Stimulated activated naive CD8-positive, alpha-beta T cell treated with anti-CD3 and anti-CD28 coated beads, Interleukin-15, Interleukin-2, amounts not matched to agents 100 ng/mL and 50 ng/mL, for 24 hours (primary cell): ENCODE measurements around the gene MATR3.

Experiments
- H3K27ac Mint-ChIP-seq: one replicate; pipeline ENCODE4 v1.8.0; 2021; ENCODE audit warnings: mild to moderate bottlenecking, mixed read lengths
- H3K27me3 Mint-ChIP-seq: one replicate; pipeline ENCODE4 v1.8.0; 2021; ENCODE audit warnings: mixed read lengths
- H3K36me3 Mint-ChIP-seq: one replicate; pipeline ENCODE4 v1.8.0; 2021; ENCODE audit warnings: low read depth, mixed read lengths
- H3K4me1 Mint-ChIP-seq: one replicate; pipeline ENCODE4 v1.8.0; 2021; ENCODE audit warnings: low read depth, mixed read lengths
- H3K4me3 Mint-ChIP-seq: one replicate; pipeline ENCODE4 v1.8.0; 2021; ENCODE audit warnings: mild to moderate bottlenecking, mixed read lengths
- H3K9me3 Mint-ChIP-seq: one replicate; pipeline ENCODE4 v1.8.0; 2021; ENCODE audit warnings: mixed read lengths

The MATR3 gene

DNA sequence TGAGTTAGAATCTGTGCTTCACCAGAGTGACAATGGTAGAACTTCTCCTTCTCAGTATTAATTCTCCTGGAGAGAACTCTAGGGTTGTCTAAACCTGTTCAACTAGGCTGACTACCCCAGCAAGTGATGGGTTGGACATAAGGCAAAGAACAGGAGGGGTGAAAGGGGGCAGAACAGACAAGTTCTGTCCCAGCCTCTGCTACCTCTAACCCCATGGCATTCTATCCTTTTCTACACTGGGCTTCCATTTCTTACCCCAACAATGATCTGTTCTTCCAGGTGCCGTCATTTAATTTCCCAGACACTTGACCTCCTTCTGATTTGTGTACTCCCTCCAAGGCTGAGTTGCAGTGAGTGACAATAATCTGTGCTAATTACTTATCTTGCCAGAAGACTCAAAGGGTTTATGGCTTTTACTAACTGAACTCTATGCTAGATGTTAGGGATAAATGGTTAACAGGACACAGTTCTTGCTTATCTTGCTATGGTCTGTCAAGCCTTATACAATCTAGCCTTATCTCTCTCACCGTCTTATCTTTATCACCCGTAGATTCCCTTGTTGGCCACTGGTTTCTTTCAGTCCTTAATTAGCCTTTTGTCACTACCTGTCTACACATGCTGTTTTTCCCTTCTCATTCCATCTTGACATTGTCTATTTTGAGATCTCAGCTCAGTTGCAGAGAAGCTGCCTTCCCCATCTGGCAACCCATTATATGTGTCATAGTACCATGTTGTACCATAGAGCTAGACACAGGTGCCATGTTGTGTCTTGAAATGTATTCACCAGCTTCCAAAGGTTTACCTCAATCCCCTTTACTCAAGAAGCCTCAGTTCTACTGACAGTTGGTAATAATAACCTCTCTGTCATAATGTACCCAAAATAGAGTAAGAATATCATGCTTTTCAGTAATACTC lies 10.0 kb upstream of the MATR3 start:
- Mint-ChIP-seq H3K27me3 (no peaks in the 10 kb centered on the region), H3K27ac (peak overlapping the region; percentile 68), H3K4me3 (peak overlapping the region; percentile 11), H3K36me3 (peaks cover 81% of the 10 kb centered on the region), H3K4me1 (peaks cover 41% of the 10 kb centered on the region), H3K9me3 (no peaks in the 10 kb centered on the region)

DNA sequence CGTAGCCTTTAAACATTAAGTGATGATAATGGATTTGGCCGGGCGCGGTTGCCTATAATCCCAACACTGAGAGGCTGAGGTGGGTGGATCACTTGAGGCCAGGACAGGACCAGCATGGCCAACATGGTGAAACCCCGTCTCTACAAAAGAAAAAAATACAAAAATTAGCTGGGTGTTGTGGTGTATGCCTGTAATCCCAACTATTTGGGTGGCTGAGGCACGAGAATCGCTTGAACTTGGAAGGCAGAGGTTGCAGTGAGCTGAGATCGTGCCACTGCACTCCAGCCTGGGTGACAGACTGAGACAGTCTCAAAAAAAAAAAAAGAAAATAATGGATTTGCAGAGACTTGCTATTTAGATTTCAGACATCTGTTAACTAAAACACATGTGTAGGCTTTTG lies 9.2 kb upstream of the MATR3 start:
- H3K4me1 Mint-ChIP-seq: peaks cover 35% of the 10 kb centered on the region
- H3K36me3 Mint-ChIP-seq: peaks cover 73% of the 10 kb centered on the region
- H3K9me3 Mint-ChIP-seq: no peaks in the 10 kb centered on the region
- H3K4me3 Mint-ChIP-seq: no peak overlapping the region
- no peaks in the 10 kb centered on the region for H3K27me3 Mint-ChIP-seq
- H3K27ac Mint-ChIP-seq: peak overlapping the region; percentile 63

DNA sequence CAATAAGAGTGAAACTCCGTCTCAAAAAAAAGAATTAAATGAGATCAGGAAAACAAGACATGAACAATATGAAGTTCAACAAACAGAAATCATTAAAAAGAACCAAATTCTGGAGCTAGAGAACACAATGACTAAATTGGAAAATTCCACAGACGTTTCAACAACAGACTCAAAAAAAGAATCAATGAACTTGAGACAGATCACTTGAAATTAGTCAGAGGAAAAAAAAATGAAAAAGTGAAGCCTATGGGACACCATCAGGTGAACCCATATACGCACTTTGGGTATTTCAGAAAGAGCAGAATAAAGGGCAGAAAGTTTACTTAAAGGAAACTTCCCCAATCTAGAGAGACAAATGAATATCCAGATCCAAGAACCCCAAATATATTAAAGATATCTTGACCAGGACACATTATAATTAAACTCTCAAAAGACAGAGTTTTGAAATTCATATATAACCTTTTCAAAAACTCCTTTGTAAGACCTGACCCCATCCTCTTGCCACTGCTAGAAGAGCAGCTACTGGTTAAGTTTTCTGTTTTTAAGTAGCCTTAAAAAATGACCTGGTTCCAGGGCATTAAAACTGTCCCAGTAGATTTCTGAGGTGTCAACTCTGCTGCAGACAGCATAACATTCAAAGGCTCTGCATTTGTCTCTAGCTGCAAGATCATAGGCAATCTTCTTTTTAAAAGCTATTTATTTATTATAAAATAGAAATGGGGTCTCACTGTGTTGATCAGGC lies 7.7 kb upstream of the MATR3 start:
- Mint-ChIP-seq H3K27me3 (no peaks in the 10 kb centered on the region), H3K9me3 (no peaks in the 10 kb centered on the region), H3K4me3 (no peak overlapping the region), H3K27ac (peak overlapping the region; percentile 78), H3K36me3 (peaks cover 66% of the 10 kb centered on the region), H3K4me1 (peaks cover 19% of the 10 kb centered on the region)

DNA sequence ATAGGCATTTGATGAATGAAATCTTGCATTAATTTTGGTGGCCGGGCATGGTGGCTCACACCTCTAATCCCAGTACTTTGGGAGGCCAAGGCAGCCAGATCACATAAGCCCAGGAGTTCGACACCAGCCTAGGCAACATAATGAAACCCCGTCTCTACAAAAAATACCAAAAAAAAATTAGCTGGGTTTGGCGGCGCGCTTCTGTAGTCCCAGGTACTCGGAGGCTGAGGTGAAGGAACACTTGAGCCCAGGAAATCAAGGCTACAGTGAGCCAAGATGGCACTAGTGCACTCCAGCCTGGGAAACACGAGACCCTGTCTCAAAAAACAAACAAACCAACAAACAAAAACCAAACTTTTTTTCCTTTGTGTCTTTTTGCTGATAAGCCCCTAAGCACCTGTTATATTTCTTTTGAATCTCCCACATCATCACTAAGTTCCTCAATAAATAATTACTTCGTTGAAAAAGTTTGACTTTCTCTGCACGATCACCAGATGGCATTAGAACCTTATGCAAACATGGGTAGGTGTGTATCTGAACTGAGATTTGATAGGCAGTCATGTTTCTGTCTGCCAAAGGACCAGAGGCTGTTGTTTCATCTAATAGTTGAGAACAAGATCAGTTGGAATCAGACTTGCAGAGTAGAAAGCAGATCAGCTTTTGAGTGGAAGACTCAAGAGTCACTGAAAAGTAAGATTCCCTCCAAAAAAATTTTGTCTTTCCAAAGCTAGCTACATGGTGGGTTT lies 5.5 kb upstream of the MATR3 start:
- Mint-ChIP-seq H3K4me1 (peaks cover 7% of the 10 kb centered on the region), H3K27ac (no peak overlapping the region), H3K27me3 (no peaks in the 10 kb centered on the region), H3K9me3 (no peaks in the 10 kb centered on the region), H3K36me3 (peaks cover 48% of the 10 kb centered on the region), H3K4me3 (no peak overlapping the region)

DNA sequence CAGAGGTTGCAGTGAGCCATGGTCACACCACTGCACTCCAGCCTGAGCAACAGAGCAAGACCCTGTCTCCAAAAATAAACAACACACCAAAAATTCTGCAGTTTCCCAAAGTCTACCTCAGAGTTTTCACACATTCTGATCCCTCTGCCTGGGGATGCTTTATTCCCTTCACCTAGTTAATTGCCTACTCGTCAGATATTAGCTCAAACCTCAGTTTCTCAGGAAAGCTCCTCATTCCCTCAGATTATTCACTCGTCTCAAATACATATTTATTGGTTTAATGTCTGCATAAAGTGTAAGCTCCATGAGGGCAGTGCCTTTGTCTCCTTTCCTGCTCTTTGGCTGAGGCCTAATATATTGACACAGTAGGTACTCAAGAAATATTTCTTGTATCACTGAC lies 2.5 kb upstream of the MATR3 start:
- Mint-ChIP-seq H3K27ac (no peak overlapping the region), H3K9me3 (no peaks in the 10 kb centered on the region), H3K27me3 (no peaks in the 10 kb centered on the region), H3K36me3 (peaks cover 39% of the 10 kb centered on the region), H3K4me1 (peaks cover 9% of the 10 kb centered on the region), H3K4me3 (no peak overlapping the region)

- no peaks in the 10 kb centered on the region for H3K9me3 Mint-ChIP-seq
- H3K4me1 Mint-ChIP-seq: peaks cover 30% of the 10 kb centered on the region
- peak overlapping the region; percentile 99 for H3K4me3 Mint-ChIP-seq
- no peaks in the 10 kb centered on the region for H3K27me3 Mint-ChIP-seq
- H3K27ac Mint-ChIP-seq: peak overlapping the region; percentile 98
- H3K36me3 Mint-ChIP-seq: peaks cover 47% of the 10 kb centered on the region
Observed at GRCh38 chr5:139293202-139293506, 386 bp upstream of the MATR3 start.

GRCh38 chr5:139294374-139295165 lies 1.0 kb downstream of the MATR3 start:
- Mint-ChIP-seq H3K27me3 (no peaks in the 10 kb centered on the region), H3K27ac (peak overlapping the region; percentile 98), H3K4me3 (peak overlapping the region; percentile 99), H3K4me1 (peaks cover 45% of the 10 kb centered on the region), H3K9me3 (no peaks in the 10 kb centered on the region), H3K36me3 (peaks cover 56% of the 10 kb centered on the region)

DNA sequence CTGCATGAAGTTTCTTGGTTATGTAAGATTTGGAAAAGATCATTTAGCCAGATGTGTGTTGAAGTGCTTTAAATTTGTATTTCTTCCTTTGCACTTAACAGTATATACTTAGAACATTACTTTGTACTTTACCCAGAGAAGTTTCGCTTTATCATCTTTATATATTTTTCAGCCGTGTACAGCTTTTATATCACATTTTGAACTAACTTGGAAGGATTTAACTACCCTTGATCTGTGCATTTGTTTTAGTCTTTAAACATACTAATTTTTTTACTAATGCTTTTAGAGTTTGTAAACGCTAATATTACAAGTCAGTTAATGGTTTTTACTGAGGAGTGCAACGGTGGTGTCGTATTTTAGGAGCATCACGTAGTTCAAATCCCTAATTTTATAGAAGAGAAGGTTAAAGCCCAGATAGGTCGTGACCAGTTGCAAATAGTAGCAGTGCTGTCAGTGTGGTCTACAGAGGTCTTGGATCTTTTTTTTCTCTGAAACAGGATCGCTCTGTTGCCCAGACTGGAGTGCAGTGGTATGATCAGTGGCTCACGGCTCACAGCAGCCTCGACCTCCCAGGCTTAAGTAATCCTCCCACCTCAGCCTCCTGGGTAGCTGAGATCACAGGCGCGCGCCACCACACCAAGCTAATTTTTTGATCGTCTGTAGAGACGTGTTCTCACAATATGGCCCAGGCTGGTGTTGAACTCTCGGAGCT lies 2.0 kb downstream of the MATR3 start:
- Mint-ChIP-seq H3K27ac (peak overlapping the region; percentile 98), H3K27me3 (no peaks in the 10 kb centered on the region), H3K9me3 (no peaks in the 10 kb centered on the region), H3K4me1 (peaks cover 53% of the 10 kb centered on the region), H3K36me3 (peaks cover 59% of the 10 kb centered on the region), H3K4me3 (peak overlapping the region; percentile 99)

GRCh38 chr5:139296198-139296597 lies 2.7 kb downstream of the MATR3 start:
- Mint-ChIP-seq H3K27me3 (no peaks in the 10 kb centered on the region), H3K27ac (peak overlapping the region; percentile 11), H3K4me1 (peaks cover 58% of the 10 kb centered on the region), H3K4me3 (peak overlapping the region; percentile 99), H3K9me3 (no peaks in the 10 kb centered on the region), H3K36me3 (peaks cover 54% of the 10 kb centered on the region)

DNA sequence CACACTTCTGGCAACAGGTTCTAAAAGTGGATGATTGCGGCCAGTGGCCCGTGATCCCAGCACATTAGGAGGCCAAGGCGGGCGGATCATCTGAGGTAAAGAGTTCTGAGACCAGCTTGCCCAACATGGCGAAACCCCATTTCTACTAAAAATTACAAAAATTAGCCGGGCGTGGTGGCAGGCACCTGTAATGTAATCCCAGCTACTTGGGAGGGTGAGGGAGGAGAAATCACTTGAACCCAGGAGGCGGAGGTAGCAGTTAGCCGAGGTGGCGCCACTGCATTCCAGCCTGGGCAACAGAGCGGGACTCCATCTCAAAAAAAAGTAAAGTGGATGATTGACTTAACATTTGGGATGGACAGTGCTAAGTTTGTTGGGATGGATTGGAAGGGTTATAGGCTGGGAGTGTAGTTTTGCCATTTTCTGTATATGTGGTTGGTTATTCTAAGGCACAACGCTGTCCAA lies 3.4 kb downstream of the MATR3 start:
- Mint-ChIP-seq H3K4me3 (peak overlapping the region; percentile 99), H3K36me3 (peaks cover 59% of the 10 kb centered on the region), H3K4me1 (peaks cover 65% of the 10 kb centered on the region), H3K27me3 (no peaks in the 10 kb centered on the region), H3K9me3 (no peaks in the 10 kb centered on the region), H3K27ac (peak overlapping the region; percentile 68)

GRCh38 chr5:139297439-139298133 lies 4.0 kb downstream of the MATR3 start:
- Mint-ChIP-seq H3K4me3 (peak overlapping the region; percentile 99), H3K36me3 (peaks cover 62% of the 10 kb centered on the region), H3K4me1 (peaks cover 71% of the 10 kb centered on the region), H3K27me3 (no peaks in the 10 kb centered on the region), H3K9me3 (no peaks in the 10 kb centered on the region), H3K27ac (peak overlapping the region; percentile 79)

- peaks cover 77% of the 10 kb centered on the region for H3K4me1 Mint-ChIP-seq
- peak overlapping the region; percentile 99 for H3K4me3 Mint-ChIP-seq
- H3K9me3 Mint-ChIP-seq: no peaks in the 10 kb centered on the region
- H3K27me3 Mint-ChIP-seq: no peaks in the 10 kb centered on the region
- H3K27ac Mint-ChIP-seq: peak overlapping the region; percentile 79
- H3K36me3 Mint-ChIP-seq: peaks cover 69% of the 10 kb centered on the region
Observed at GRCh38 chr5:139298242-139298641, 4.7 kb downstream of the MATR3 start.

GRCh38 chr5:139299486-139299885 lies 5.9 kb downstream of the MATR3 start:
- peak overlapping the region; percentile 17 for H3K4me3 Mint-ChIP-seq
- H3K36me3 Mint-ChIP-seq: peaks cover 69% of the 10 kb centered on the region
- peaks cover 88% of the 10 kb centered on the region for H3K4me1 Mint-ChIP-seq
- peak overlapping the region; percentile 59 for H3K27ac Mint-ChIP-seq
- no peaks in the 10 kb centered on the region for H3K27me3 Mint-ChIP-seq
- H3K9me3 Mint-ChIP-seq: no peaks in the 10 kb centered on the region
